ENCODE data around the gene NLRP5.
A peak's percentile ranks its signal among the peaks of the same experiment; 100 is the strongest.

The NLRP5 gene

GRCh38 chr19:55973982-55974381 is 12.6 kb upstream of the NLRP5 start:
- POLR2A ChIA-PET: no interaction called here
- Histone ChIP-seq H3K4me1 (ENCODE audit: control insufficient read depth, insufficient read depth, low read length) (no peaks in the 10 kb centered on the region), H3K27ac (ENCODE audit: extremely low read depth, low read depth, low read length) (no peak overlapping the region)

DNA sequence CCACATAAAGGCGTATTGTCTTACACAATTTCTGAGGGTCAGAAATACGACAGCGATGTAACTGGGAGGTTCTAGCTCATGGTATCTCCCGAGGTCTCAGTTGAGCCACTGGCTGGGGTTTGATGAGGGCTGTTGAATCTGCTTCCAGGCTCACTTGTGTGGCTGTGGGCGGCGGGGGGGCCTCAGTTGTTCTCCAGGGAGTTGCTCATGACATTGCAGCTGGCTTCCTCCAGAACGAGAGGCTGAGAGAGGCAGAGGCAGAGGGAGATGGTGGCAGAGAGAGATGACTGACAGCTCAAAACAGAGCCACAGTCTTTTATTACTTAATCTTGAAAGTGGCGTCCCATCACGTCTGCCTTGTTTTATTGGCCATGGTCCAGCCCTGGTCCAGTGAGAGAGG is 6.2 kb upstream of the NLRP5 start:
- POLR2A ChIA-PET: no interaction called here
- TF ChIP-seq KLF16 (tag by site-specific recombination; IDR thresholded peaks at IDR 0.05) (no peak), ZNF394 (tag by site-specific recombination; IDR thresholded peaks at IDR 0.05; ENCODE audit: borderline replicate concordance) (no peak), ZBTB20 (tag by site-specific recombination; IDR thresholded peaks at IDR 0.05) (no peak), ZNF585B (tag by site-specific recombination; IDR thresholded peaks at IDR 0.05) (no peak), RBAK (tag by site-specific recombination; IDR thresholded peaks at IDR 0.05) (no peak), ZNF521 (tag by site-specific recombination; IDR thresholded peaks at IDR 0.05) (no peak), ZNF530 (tag by site-specific recombination; IDR thresholded peaks at IDR 0.05; ENCODE audit: low read depth) (no peak), ZNF624 (tag by site-specific recombination; IDR thresholded peaks at IDR 0.05) (no peak), ZNF19 (tag by site-specific recombination; IDR thresholded peaks at IDR 0.05; ENCODE audit: low read depth) (no peak)
- TF ChIP-seq, protein P1, sequence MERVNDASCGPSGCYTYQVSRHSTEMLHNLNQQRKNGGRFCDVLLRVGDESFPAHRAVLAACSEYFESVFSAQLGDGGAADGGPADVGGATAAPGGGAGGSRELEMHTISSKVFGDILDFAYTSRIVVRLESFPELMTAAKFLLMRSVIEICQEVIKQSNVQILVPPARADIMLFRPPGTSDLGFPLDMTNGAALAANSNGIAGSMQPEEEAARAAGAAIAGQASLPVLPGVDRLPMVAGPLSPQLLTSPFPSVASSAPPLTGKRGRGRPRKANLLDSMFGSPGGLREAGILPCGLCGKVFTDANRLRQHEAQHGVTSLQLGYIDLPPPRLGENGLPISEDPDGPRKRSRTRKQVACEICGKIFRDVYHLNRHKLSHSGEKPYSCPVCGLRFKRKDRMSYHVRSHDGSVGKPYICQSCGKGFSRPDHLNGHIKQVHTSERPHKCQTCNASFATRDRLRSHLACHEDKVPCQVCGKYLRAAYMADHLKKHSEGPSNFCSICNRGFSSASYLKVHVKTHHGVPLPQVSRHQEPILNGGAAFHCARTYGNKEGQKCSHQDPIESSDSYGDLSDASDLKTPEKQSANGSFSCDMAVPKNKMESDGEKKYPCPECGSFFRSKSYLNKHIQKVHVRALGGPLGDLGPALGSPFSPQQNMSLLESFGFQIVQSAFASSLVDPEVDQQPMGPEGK (tag by site-specific recombination; IDR thresholded peaks at IDR 0.05): no peak
- H3K4me3 ChIP-seq (ENCODE audit: low read depth, low read length): no peak overlapping the region
- H3K9me3 ChIP-seq (ENCODE audit: control insufficient read depth, insufficient read depth, low read depth, low read length): no peaks in the 10 kb centered on the region
- H3K4me1 ChIP-seq (ENCODE audit: control insufficient read depth, insufficient read depth, low read length): no peaks in the 10 kb centered on the region
- no peaks in the 10 kb centered on the region for H3K36me3 ChIP-seq (ENCODE audit: control insufficient read depth in 2 of 2, insufficient read depth in 1 of 2, low read length in 2 of 2)
- CTCF ChIA-PET: interaction anchor here (0.7 kb wide), 1 partner anchor 10 kb away, joined by 3 read pairs; no protein-coding TSS in a partner anchor
- H3K27ac ChIP-seq (ENCODE audit: extremely low read depth, low read depth, low read length): no peak overlapping the region

More at GRCh38 chr19:55973982-55974381, 12.6 kb upstream of the NLRP5 start:
- H3K36me3 ChIP-seq (ENCODE audit: control insufficient read depth in 2 of 2, insufficient read depth in 1 of 2, low read length in 2 of 2): no peaks in the 10 kb centered on the region
- no peak overlapping the region for H3K4me3 ChIP-seq (ENCODE audit: low read depth, low read length)
- H3K9me3 ChIP-seq (ENCODE audit: control insufficient read depth, insufficient read depth, low read depth, low read length): no peaks in the 10 kb centered on the region
- CTCF ChIA-PET: no interaction called here
- TF ChIP-seq ZNF416 (tag by site-specific recombination; IDR thresholded peaks at IDR 0.05) (no peak), SETDB1 (IDR thresholded peaks at IDR 0.05; ENCODE audit: insufficient read length, low read length) (peak; percentile 48), ZNF670 (tag by site-specific recombination; IDR thresholded peaks at IDR 0.05; ENCODE audit: low read depth) (no peak), KLF8 (tag by site-specific recombination; IDR thresholded peaks at IDR 0.05) (no peak), RBAK (tag by site-specific recombination; IDR thresholded peaks at IDR 0.05) (no peak), ZNF549 (tag by site-specific recombination; IDR thresholded peaks at IDR 0.05) (no peak), ZNF580 (tag by site-specific recombination; IDR thresholded peaks at IDR 0.05) (no peak)

- no peak overlapping the region for H3K4me3 ChIP-seq (ENCODE audit: low read depth, low read length)
- H3K27ac ChIP-seq (ENCODE audit: extremely low read depth, low read depth, low read length): no peak overlapping the region
- H3K9me3 ChIP-seq (ENCODE audit: control insufficient read depth, insufficient read depth, low read depth, low read length): no peaks in the 10 kb centered on the region
- CTCF ChIA-PET: no interaction called here
- POLR2A ChIA-PET: no interaction called here
- no peaks in the 10 kb centered on the region for H3K36me3 ChIP-seq (ENCODE audit: control insufficient read depth in 2 of 2, insufficient read depth in 1 of 2, low read length in 2 of 2)
- no peaks in the 10 kb centered on the region for H3K4me1 ChIP-seq (ENCODE audit: control insufficient read depth, insufficient read depth, low read length)
- TF ChIP-seq RBAK (tag by site-specific recombination; IDR thresholded peaks at IDR 0.05) (no peak), ZNF114 (tag by site-specific recombination; IDR thresholded peaks at IDR 0.05) (no peak), ZNF10 (tag by site-specific recombination; IDR thresholded peaks at IDR 0.05) (no peak), ZNF248 (tag by site-specific recombination; IDR thresholded peaks at IDR 0.05) (no peak), ZNF629 (tag by site-specific recombination; IDR thresholded peaks at IDR 0.05) (no peak), ZNF560 (tag by site-specific recombination; IDR thresholded peaks at IDR 0.05; ENCODE audit: borderline replicate concordance) (no peak), ZXDB (tag by site-specific recombination; IDR thresholded peaks at IDR 0.05) (no peak), ZNF555 (tag by site-specific recombination; conservative IDR thresholded peaks at IDR 0.05) (no peak), ZNF561 (tag by site-specific recombination; IDR thresholded peaks at IDR 0.05; ENCODE audit: borderline replicate concordance) (no peak), ZFP37 (tag by site-specific recombination; IDR thresholded peaks at IDR 0.05) (no peak), GLI2 (tag by site-specific recombination; IDR thresholded peaks at IDR 0.05; ENCODE audit: borderline replicate concordance, low read depth) (no peak), ZNF354C (tag by site-specific recombination; IDR thresholded peaks at IDR 0.05; ENCODE audit: borderline replicate concordance, low read depth) (no peak), ZNF645 (tag by site-specific recombination; IDR thresholded peaks at IDR 0.05) (no peak), ZNF654 (tag by site-specific recombination; IDR thresholded peaks at IDR 0.05; ENCODE audit: low read depth) (no peak)
- TF ChIP-seq, protein P2, sequence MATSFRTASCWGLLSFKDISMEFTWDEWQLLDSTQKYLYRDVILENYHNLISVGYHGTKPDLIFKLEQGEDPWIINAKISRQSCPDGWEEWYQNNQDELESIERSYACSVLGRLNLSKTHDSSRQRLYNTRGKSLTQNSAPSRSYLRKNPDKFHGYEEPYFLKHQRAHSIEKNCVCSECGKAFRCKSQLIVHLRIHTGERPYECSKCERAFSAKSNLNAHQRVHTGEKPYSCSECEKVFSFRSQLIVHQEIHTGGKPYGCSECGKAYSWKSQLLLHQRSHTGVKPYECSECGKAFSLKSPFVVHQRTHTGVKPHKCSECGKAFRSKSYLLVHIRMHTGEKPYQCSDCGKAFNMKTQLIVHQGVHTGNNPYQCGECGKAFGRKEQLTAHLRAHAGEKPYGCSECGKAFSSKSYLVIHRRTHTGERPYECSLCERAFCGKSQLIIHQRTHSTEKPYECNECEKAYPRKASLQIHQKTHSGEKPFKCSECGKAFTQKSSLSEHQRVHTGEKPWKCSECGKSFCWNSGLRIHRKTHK (tag by site-specific recombination; IDR thresholded peaks at IDR 0.05): no peak
These were observed 1.3 kb upstream of the NLRP5 start for GRCh38 chr19:55985254-55985653.
